ENCODE results near the gene RAF1. TPM values are rescaled to one million over a fixed set of nuclear protein-coding genes. Genes with fewer than 3 reads are reported as not detected.

The RAF1 gene
- total and polyA plus RNA-seq, 2 of the 13 experiments (the other 11 are each of a cell fraction or from before 2014, with no cell fraction given) = 72.2 to 91.4 TPM

- H3K36me3 ChIP-seq (replicated peaks in 1 of 2; ENCODE audit: control insufficient read depth in 1 of 2, insufficient read depth in 2 of 2, low read length in 2 of 2) = peaks cover 39 to 92% of the 10 kb centered on the region in 2 experiments
- H3K4me2 ChIP-seq (ENCODE audit: low read depth, low read length) = no peak overlapping the region
- BruUV-seq (replicated peaks) = no TSS peak
- intact Hi-C loops (cut with micrococcal nuclease; ENCODE audit: unreplicated experiment) (no loop called here), in situ Hi-C loops (cut with HindIII; ENCODE audit: extremely low pct_ligation_motif_present, low pct_unique_long_range_greater_than_20kb) (no loop called here)
- H3K4me3 ChIP-seq (replicated peaks in 1 of 3; ENCODE audit: insufficient read depth in 1 of 3, low read depth in 2 of 3, low read length in 3 of 3) = no peak overlapping the region
- H3K27me3 ChIP-seq (ENCODE audit: control insufficient read depth in 1 of 2, insufficient read depth in 2 of 2, low read length in 2 of 2) = no peaks in the 10 kb centered on the region
- POLR2A ChIA-PET = no interaction called here
- no peak overlapping the region for H3K27ac ChIP-seq (ENCODE audit: extremely low read length, insufficient read depth, low read length)
- peaks cover 3% of the 10 kb centered on the region for H3K79me2 ChIP-seq (ENCODE audit: insufficient read depth, low read length)
- DNase-seq (ENCODE audit: low spot score) = no peak
- no peak for ATAC-seq
- no peak overlapping the region for H2AFZ ChIP-seq (ENCODE audit: low read length)
- no peaks in the 10 kb centered on the region for H3K9me3 ChIP-seq (ENCODE audit: low read length)
- 0 out of 2 replicates have a peak, but pooled peaks cover 3% of the 10 kb centered on the region for H4K20me1 ChIP-seq (ENCODE audit: insufficient read depth, low read length)
- WGBS (ENCODE audit: low lambda C conversion rate) = 97% methylated on average over 5 of the region's 5 CpGs
- no peaks in the 10 kb centered on the region for H3K4me1 ChIP-seq (ENCODE audit: insufficient read depth, low read length)
- FAIRE-seq = no peak
- no peak overlapping the region for H3K9ac ChIP-seq (ENCODE audit: insufficient read depth, low read depth, low read length)
- CTCF ChIA-PET (ENCODE audit: low intra/inter-chr PET ratio, low total read pairs) = no interaction called here
- no peak for TF ChIP-seq RAD21 (CRISPR knock-in tag; IDR thresholded peaks at IDR 0.05)
- no peak for TF ChIP-seq KIAA2018 (CRISPR knock-in tag; IDR thresholded peaks at IDR 0.05; ENCODE audit: borderline replicate concordance)
- TF ChIP-seq ZFP62 (CRISPR knock-in tag; IDR thresholded peaks at IDR 0.05) = no peak
- TF ChIP-seq PHF21A (CRISPR knock-in tag; IDR thresholded peaks at IDR 0.05) = no peak
- TF ChIP-seq ZNF580 (CRISPR knock-in tag; IDR thresholded peaks at IDR 0.05; ENCODE audit: borderline replicate concordance, low read depth) = no peak
- TF ChIP-seq LBX2 (CRISPR knock-in tag; IDR thresholded peaks at IDR 0.05; ENCODE audit: borderline replicate concordance) = no peak
- TF ChIP-seq HNF1B (CRISPR knock-in tag; IDR thresholded peaks at IDR 0.05) = no peak
- TF ChIP-seq ZNF629 (CRISPR knock-in tag; conservative IDR thresholded peaks at IDR 0.05) = no peak
- TF ChIP-seq ZNF788 (CRISPR knock-in tag; IDR thresholded peaks at IDR 0.05; ENCODE audit: borderline replicate concordance) = no peak
- TF ChIP-seq KDM5A (IDR thresholded peaks at IDR 0.05; ENCODE audit: borderline replicate concordance, low read length) = no peak
- TF ChIP-seq RNF219 (CRISPR knock-in tag; IDR thresholded peaks at IDR 0.05) = no peak
- TF ChIP-seq PRPF4 (IDR thresholded peaks at IDR 0.05; ENCODE audit: low read depth, low read length, poor library complexity, severe bottlenecking) = no peak
Observed at GRCh38 chr3:12577379-12577778, 86.5 kb downstream of the RAF1 start.
